ENCODE data around the gene RALGDS.

Gene RALGDS

GRCh38 chr9:133111808-133112662 is 9.0 kb downstream of the RALGDS start:
- no peak for DNase-seq (ENCODE audit: extremely low read depth, low read depth)
- no peak for TF ChIP-seq CTCF (IDR thresholded peaks at IDR 0.05; ENCODE audit: low read depth, low read length)

GRCh38 chr9:133109931-133110650 is 10.9 kb downstream of the RALGDS start:
- no peak for TF ChIP-seq CTCF (IDR thresholded peaks at IDR 0.05; ENCODE audit: low read depth, low read length)
- no peak for DNase-seq (ENCODE audit: extremely low read depth, low read depth)

GRCh38 chr9:133108794-133109641 is 12.0 kb downstream of the RALGDS start:
- DNase-seq (ENCODE audit: extremely low read depth, low read depth) = no peak
- no peak for TF ChIP-seq CTCF (IDR thresholded peaks at IDR 0.05; ENCODE audit: low read depth, low read length)

- TF ChIP-seq CTCF (IDR thresholded peaks at IDR 0.05; ENCODE audit: low read depth, low read length) = no peak
- no peak for DNase-seq (ENCODE audit: extremely low read depth, low read depth)
Observed at GRCh38 chr9:133107961-133108793, 12.9 kb downstream of the RALGDS start.

GRCh38 chr9:133107245-133107722 is 13.8 kb downstream of the RALGDS start:
- TF ChIP-seq CTCF (IDR thresholded peaks at IDR 0.05; ENCODE audit: low read depth, low read length) = no peak
- DNase-seq (ENCODE audit: extremely low read depth, low read depth) = no peak

GRCh38 chr9:133106511-133107244 is 14.4 kb downstream of the RALGDS start:
- no peak for DNase-seq (ENCODE audit: extremely low read depth, low read depth)

More at GRCh38 chr9:133106511-133107244, 14.4 kb downstream of the RALGDS start:
- TF ChIP-seq CTCF (IDR thresholded peaks at IDR 0.05; ENCODE audit: low read depth, low read length) = no peak
